Activated CD8-positive, alpha-beta T cell treated with anti-CD3 and anti-CD28 coated beads for 36 hours (primary cell): ENCODE measurements around the gene ZNF547. TPM values are rescaled to one million over a fixed set of nuclear protein-coding genes. Genes with fewer than 3 reads are reported as not detected.

Experiments
- ATAC-seq: fragments of 200-7000 bp; cut with Tn5 transposase; one replicate; pipeline ENCODE4 v1.10.0; 2021; ENCODE audit warnings: mild to moderate bottlenecking, moderate library complexity
- CTCF ChIA-PET: fragments of 350-600 bp; sonication (Branson Sonifier 250); formaldehyde crosslinking; loops from one replicate; lab custom pipeline; 2021; ENCODE audit warnings: antibody characterized with exemption; lab: Charles Lee
- POLR2A ChIA-PET: fragments of 350-600 bp; sonication (Branson Sonifier 250); formaldehyde crosslinking; loops from one replicate; lab custom pipeline; 2021; ENCODE audit warnings: antibody characterized with exemption; lab: Charles Lee
- DNase-seq: peaks from one replicate; pipeline ENCODE4 v3.0.0-alpha.2; 2020
- H3K27ac Mint-ChIP-seq: one replicate; pipeline ENCODE4 v1.8.0; 2021; ENCODE audit warnings: mild to moderate bottlenecking, mixed read lengths
- H3K27me3 Mint-ChIP-seq: one replicate; pipeline ENCODE4 v1.8.0; 2021; ENCODE audit warnings: mixed read lengths
- H3K36me3 Mint-ChIP-seq: one replicate; pipeline ENCODE4 v1.8.0; 2021; ENCODE audit warnings: low read depth, mixed read lengths
- H3K4me1 Mint-ChIP-seq: one replicate; pipeline ENCODE4 v1.8.0; 2021; ENCODE audit warnings: low read depth, mixed read lengths
- H3K4me3 Mint-ChIP-seq: one replicate; pipeline ENCODE4 v1.8.0; 2021; ENCODE audit warnings: mild to moderate bottlenecking, moderate library complexity, mixed read lengths
- H3K9me3 Mint-ChIP-seq: one replicate; pipeline ENCODE4 v1.8.0; 2021; ENCODE audit warnings: mixed read lengths
- intact Hi-C: fragments of 100-400 bp; cut with micrococcal nuclease; formaldehyde crosslinking; loops from one replicate; pipeline ENCODE4 v1.10.0; 2022
- total RNA-seq, 2 experiments: library from RNA; stranded (reverse); gene quantifications; one replicate each; pipeline ENCODE4 v1.2.3, GENCODE V29; 2021
- TF ChIP-seq, protein P1 (sequence below): fragments of 200-600 bp; IDR thresholded peaks from one replicate; pipeline ENCODE4 v1.8.0; 2022; ENCODE audit warnings: antibody characterized with exemption, mild to moderate bottlenecking

ZNF547 gene
- total RNA-seq, 2 experiments from 2014 or later, result 1.3 to 1.5 TPM

DNA sequence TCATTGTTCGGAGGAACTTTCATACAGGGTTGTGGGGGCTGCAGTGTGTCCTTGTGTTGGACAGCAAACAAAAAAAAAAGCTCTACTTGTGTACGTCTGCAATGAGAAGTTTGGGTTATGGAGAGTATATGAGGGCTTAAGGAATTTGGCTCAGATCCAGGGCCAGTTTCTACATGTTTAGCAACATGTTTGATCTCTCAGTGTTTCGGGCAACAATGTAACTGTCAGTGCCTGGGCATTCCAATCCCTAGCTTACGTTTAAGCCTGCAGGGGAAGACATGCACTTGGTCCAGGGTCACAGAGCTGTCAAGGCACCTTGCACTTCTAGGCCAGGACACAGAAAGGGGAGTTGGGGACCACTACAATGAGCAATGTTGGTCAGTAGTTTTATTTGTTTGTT, 29.2 kb upstream of the ZNF547 start:
- ChIA-PET POLR2A (no interaction called here), CTCF (interaction anchor here (1.8 kb wide), 1 partner anchor 16 kb away, joined by 5 read pairs; the partner anchor contains the start of gene ZNF304)
- Mint-ChIP-seq H3K4me3 (no peak overlapping the region), H3K4me1 (no peaks in the 10 kb centered on the region), H3K27me3 (no peaks in the 10 kb centered on the region), H3K36me3 (peaks cover 39% of the 10 kb centered on the region), H3K27ac (no peak overlapping the region), H3K9me3 (peaks cover 19% of the 10 kb centered on the region)
- ATAC-seq (no peak), DNase-seq (no peak)
- TF ChIP-seq, protein P1, sequence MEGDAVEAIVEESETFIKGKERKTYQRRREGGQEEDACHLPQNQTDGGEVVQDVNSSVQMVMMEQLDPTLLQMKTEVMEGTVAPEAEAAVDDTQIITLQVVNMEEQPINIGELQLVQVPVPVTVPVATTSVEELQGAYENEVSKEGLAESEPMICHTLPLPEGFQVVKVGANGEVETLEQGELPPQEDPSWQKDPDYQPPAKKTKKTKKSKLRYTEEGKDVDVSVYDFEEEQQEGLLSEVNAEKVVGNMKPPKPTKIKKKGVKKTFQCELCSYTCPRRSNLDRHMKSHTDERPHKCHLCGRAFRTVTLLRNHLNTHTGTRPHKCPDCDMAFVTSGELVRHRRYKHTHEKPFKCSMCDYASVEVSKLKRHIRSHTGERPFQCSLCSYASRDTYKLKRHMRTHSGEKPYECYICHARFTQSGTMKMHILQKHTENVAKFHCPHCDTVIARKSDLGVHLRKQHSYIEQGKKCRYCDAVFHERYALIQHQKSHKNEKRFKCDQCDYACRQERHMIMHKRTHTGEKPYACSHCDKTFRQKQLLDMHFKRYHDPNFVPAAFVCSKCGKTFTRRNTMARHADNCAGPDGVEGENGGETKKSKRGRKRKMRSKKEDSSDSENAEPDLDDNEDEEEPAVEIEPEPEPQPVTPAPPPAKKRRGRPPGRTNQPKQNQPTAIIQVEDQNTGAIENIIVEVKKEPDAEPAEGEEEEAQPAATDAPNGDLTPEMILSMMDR, result no peak
- intact Hi-C loops, result no loop called here

DNA sequence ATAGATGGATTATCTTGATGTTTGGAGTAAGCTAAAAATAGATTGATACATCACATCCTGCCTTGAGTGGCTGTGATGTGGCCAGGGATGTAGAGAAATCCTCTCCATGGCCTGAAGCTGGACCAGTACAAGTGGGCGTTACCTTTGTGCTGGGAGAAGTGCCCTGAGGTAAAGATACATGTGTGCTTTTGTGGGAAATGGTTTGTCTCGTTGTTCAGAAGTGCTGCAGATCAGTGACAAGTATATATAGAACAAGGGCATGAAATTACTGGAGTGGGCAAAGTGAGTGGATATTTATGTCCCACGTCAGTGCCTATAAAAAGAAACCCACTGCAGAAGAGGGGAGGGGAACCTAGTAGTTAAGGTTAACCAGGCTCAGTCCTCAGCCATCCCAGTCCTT, 24.5 kb upstream of the ZNF547 start:
- Mint-ChIP-seq H3K4me3 (no peak overlapping the region), H3K9me3 (peaks cover 10% of the 10 kb centered on the region), H3K27ac (no peak overlapping the region), H3K4me1 (no peaks in the 10 kb centered on the region), H3K36me3 (peaks cover 16% of the 10 kb centered on the region), H3K27me3 (no peaks in the 10 kb centered on the region)
- DNase-seq, result no peak
- intact Hi-C loops, result no loop called here
- ATAC-seq, result no peak
- ChIA-PET CTCF (no interaction called here), POLR2A (no interaction called here)
- TF ChIP-seq, protein P1, result no peak

DNA sequence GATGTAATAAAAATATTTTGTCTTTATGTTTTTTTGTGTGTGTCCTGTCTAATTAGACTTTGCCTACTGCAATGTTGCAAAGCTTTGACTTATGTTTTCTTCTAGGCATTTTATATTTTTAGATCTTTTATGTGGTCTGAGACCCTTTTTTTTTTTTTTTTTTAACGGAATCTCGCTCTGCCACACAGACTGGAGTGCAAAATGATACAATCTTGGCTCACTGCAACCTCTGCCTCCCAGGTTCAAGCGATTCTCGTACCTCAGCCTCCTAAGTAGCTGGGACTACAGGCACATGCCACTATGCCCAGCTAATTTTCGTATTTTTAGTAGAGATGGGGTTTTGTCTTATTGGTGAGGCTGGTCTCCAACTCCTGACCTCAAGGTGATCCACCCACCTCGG, 20.8 kb upstream of the ZNF547 start:
- ChIA-PET CTCF (no interaction called here), POLR2A (no interaction called here)
- DNase-seq (no peak), ATAC-seq (no peak)
- Mint-ChIP-seq H3K36me3 (peaks cover 3% of the 10 kb centered on the region), H3K9me3 (peaks cover 6% of the 10 kb centered on the region), H3K4me3 (no peak overlapping the region), H3K27me3 (no peaks in the 10 kb centered on the region), H3K27ac (no peak overlapping the region), H3K4me1 (no peaks in the 10 kb centered on the region)
- intact Hi-C loops, result no loop called here
- TF ChIP-seq, protein P1, result no peak

DNA sequence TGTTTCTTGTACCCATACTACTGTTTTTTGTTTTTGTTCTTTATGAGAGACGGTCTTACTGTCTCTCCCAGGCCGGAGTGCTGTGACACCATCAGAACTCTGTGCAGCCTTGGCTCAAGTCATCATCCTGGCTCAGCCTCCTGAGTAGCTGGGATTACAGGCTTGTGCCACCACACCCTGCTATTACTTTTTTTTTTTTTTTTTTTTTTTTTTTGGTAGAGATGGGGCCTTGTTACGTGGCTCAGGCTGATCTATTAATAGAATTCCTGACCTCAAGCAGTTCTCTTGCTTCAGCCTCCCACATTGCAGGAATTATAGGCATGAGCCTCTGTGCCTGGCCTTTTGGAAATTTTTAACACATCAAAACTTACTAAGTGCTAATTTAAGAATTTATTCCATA, 15.2 kb upstream of the ZNF547 start:
- Mint-ChIP-seq H3K36me3 (peaks cover 17% of the 10 kb centered on the region), H3K4me3 (no peak overlapping the region), H3K27ac (no peak overlapping the region), H3K27me3 (no peaks in the 10 kb centered on the region), H3K4me1 (peaks cover 24% of the 10 kb centered on the region), H3K9me3 (peaks cover 14% of the 10 kb centered on the region)
- intact Hi-C loops, result no loop called here
- DNase-seq (no peak), ATAC-seq (no peak)
- CTCF ChIA-PET, result no interaction called here
- TF ChIP-seq, protein P1, result no peak
- POLR2A ChIA-PET, result no interaction called here

DNA sequence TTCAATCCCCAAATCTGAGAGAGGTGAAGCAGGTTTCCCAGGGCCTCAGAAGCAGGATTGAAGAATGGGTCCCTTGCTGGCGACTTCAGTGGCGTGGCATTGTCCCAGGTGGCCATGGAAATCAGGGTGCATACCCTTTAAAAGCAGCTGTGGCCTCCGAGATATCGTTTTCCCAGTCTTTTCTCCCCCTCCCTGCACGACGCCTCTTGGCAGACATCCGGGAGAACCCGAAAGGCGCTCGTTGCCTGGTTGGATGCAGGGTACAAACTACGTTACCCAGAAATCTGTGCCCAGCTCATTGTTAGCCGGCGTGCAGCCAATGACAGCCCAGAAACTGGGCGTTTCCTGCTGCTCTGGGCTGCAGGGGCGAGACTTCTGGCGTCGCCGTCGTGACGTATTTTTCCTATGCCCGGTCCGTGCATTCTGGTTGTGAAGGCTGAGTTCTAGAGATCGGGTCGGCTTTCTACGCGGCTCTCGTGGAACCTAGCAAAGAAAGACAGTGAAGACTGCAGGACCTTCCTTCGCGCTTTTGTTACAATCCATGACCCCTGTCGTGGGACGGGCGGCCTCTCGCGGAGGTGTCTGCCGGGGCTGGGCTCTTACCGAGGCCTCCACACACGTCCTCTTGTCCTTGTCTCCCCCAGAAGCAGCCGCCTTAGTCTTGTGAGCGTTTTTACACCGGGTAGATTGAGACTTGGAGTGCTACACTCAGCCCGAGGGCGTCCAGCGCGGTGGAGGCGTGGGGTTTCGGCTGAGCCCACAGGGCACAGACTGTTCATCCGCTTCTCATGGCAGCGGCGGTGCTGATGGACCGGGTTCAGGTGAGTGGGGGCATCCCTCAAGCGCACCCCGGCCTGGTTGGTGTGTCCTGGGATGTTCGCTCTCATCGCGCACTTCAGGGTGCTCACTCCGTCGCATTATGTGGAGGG, 12.2 kb upstream of the ZNF547 start, which contains the start of gene ZNF304:
Gene ZNF304 (plus strand): TSS at position 395 of the 929 bp plus-strand sequence. CDS start 394 bp downstream, at position 789.
- intact Hi-C loops, result no loop called here
- CTCF ChIA-PET, result interaction anchor here (0.6 to 1.5 kb wide), 3 partner anchors 16 to 248 kb away, joined by 3 to 5 read pairs (median 3); no protein-coding TSS in a partner anchor
- Mint-ChIP-seq H3K4me1 (peaks cover 27% of the 10 kb centered on the region), H3K27ac (peak within 1 kb of the TSS; percentile 93), H3K9me3 (peaks cover 30% of the 10 kb centered on the region), H3K27me3 (no peaks in the 10 kb centered on the region), H3K36me3 (peaks cover 48% of the 10 kb centered on the region), H3K4me3 (peak within 1 kb of the TSS; percentile 96)
- TF ChIP-seq, protein P1, result no peak
- DNase-seq (peak; percentile 93), ATAC-seq (peak; percentile 100)
- POLR2A ChIA-PET, result no interaction called here
